HCT116 (cell line): Measurements from ENCODE around the gene DTNBP1. TPM values are rescaled to one million over a fixed set of nuclear protein-coding genes. Genes with fewer than 3 reads are reported as not detected.

Source experiments
- ATAC-seq: fragments of 200-7000 bp; cut with Tn5 transposase; 2 replicates; pipeline ENCODE4 v1.9.1; 2020; ENCODE audit warnings: mild to moderate bottlenecking, moderate library complexity
- BruUV-seq: library from RNA; stranded (reverse); fragments of 400-500 nt; replicated peaks from 2 replicates; lab custom pipeline; 2021; lab: Mats Ljungman, UMichigan
- CTCF ChIA-PET: fragments of 300-600 bp; sonication (Branson Sonifier 250); formaldehyde crosslinking; loops from one replicate; lab custom pipeline; 2021; ENCODE audit warnings: antibody characterized with exemption; lab: Charles Lee
- POLR2A ChIA-PET: fragments of 300-600, 350-600 bp; sonication (Branson Sonifier 250); formaldehyde crosslinking; loops from one replicate; lab custom pipeline; 2021; ENCODE audit warnings: antibody characterized with exemption; lab: Charles Lee
- RAD21 ChIA-PET, 2 experiments: fragments of 300-600 bp; sonication (Branson Sonifier 250); formaldehyde crosslinking; loops; one replicate each; lab custom pipeline; 2023; ENCODE audit warnings: low total read pairs in 2 of 2; ENCODE audit not compliant: uncharacterized antibody in 2 of 2, unreplicated experiment in 2 of 2, low non-redundant PET in 1 of 2; lab: Charles Lee
- DNase-seq: peaks from one replicate; pipeline ENCODE4 v3.0.0-alpha.2; 2010; ENCODE audit warnings: low read depth, low spot score
- H2AFZ ChIP-seq: fragments of 200-600 bp; shearing (Covaris generic), sonication (generic); 2 replicates; pipeline ENCODE4 v1.6.1; 2017; ENCODE audit warnings: low read depth, mixed run types, mixed read lengths, antibody characterized with exemption, low read length; ENCODE audit not compliant: poor library complexity, severe bottlenecking
- H3K27ac ChIP-seq: 2 replicates; pipeline ENCODE4 v1.5.1; 2012; ENCODE audit warnings: low read depth, low read length
- H3K27me3 ChIP-seq: fragments of 200-600 bp; sonication (generic); 2 replicates; pipeline ENCODE4 v1.6.1; 2016; ENCODE audit warnings: mixed run types, low read length, mixed read lengths; ENCODE audit not compliant: insufficient read depth
- H3K36me3 ChIP-seq, 2 experiments: fragments of 200-500 bp in 1 of 2; fragments of 200-600 bp in 1 of 2; sonication (Bioruptor generic) in 1 of 2; sonication (generic) in 1 of 2; 2 replicates each; pipeline versions ENCODE4 v1.5.1 to v1.6.1; 2014 to 2016; ENCODE audit warnings: low read length in 2 of 2, inconsistent platforms in 1 of 2, mixed read lengths in 1 of 2, mixed run types in 1 of 2; ENCODE audit not compliant: insufficient read depth in 2 of 2, control insufficient read depth in 1 of 2
- H3K4me1 ChIP-seq, 2 experiments: fragments of 200-600 bp in 1 of 2; sonication (generic) in 1 of 2; 2 replicates each; pipeline versions ENCODE4 v1.5.1 to v1.6.1; 2012 to 2017; ENCODE audit warnings: low read length in 2 of 2, inconsistent platforms in 1 of 2, mild to moderate bottlenecking in 1 of 2, mixed read lengths in 1 of 2, mixed run types in 1 of 2, moderate library complexity in 1 of 2; ENCODE audit not compliant: insufficient read depth in 2 of 2, control insufficient read depth in 1 of 2
- H3K4me2 ChIP-seq: fragments of 200-600 bp; sonication (generic); 2 replicates; pipeline ENCODE4 v1.6.1; 2017; ENCODE audit warnings: mixed run types, low read length, mixed read lengths
- H3K4me3 ChIP-seq, 2 experiments: fragments of 200-600 bp in 1 of 2; sonication (generic) in 1 of 2; replicated peaks in 1 of 2; 2 replicates each; pipeline ENCODE4 v1.5.1; 2011 to 2016; ENCODE audit warnings: low read length in 2 of 2, control low read depth in 1 of 2, low read depth in 1 of 2, mild to moderate bottlenecking in 1 of 2, mixed read lengths in 1 of 2, mixed run types in 1 of 2
- H3K79me2 ChIP-seq: fragments of 200-600 bp; sonication (generic); 2 replicates; pipeline ENCODE4 v1.6.1; 2017; ENCODE audit warnings: mild to moderate bottlenecking, mixed run types, low read length, moderate library complexity, mixed read lengths; ENCODE audit not compliant: insufficient read depth
- H3K9ac ChIP-seq: fragments of 200-600 bp; sonication (generic); 2 replicates; pipeline ENCODE4 v1.6.1; 2016; ENCODE audit warnings: low read length, mixed read lengths
- H3K9me2 ChIP-seq: fragments of 200-600 bp; sonication (generic), shearing (Covaris generic); 2 replicates; pipeline ENCODE4 v1.6.1; 2017; ENCODE audit warnings: mixed run types, mild to moderate bottlenecking, moderate library complexity; ENCODE audit not compliant: insufficient read depth
- H3K9me3 ChIP-seq, 2 experiments: fragments of 200-500 bp in 1 of 2; fragments of 200-600 bp in 1 of 2; sonication (Bioruptor generic) in 1 of 2; sonication (generic) in 1 of 2; 2 replicates each; pipeline ENCODE4 v1.6.1; 2014 to 2017; ENCODE audit warnings: low read length in 2 of 2, mixed read lengths in 2 of 2, inconsistent platforms in 1 of 2, low read depth in 1 of 2, mild to moderate bottlenecking in 1 of 2, mixed run types in 1 of 2, moderate library complexity in 1 of 2; ENCODE audit not compliant: control insufficient read depth in 1 of 2, insufficient read depth in 1 of 2
- H4K20me1 ChIP-seq: fragments of 200-600 bp; sonication (generic), shearing (Covaris generic); 2 replicates; pipeline ENCODE4 v1.6.1; 2017; ENCODE audit warnings: mixed run types, mild to moderate bottlenecking, moderate library complexity; ENCODE audit not compliant: insufficient read depth
- CEBPB ChIP-seq: IDR thresholded peaks from 2 replicates; pipeline ENCODE4 v1.6.1; 2012; ENCODE audit warnings: low read depth
- EZH2 ChIP-seq: fragments of 200-600 bp; sonication (generic); IDR thresholded peaks from 2 replicates; pipeline ENCODE4 v1.6.1; 2017; ENCODE audit warnings: antibody characterized with exemption, mixed run types
- EZH2phosphoT487 ChIP-seq: fragments of 200-600 bp; IDR thresholded peaks from 2 replicates; pipeline ENCODE4 v1.6.1; 2018; ENCODE audit warnings: antibody characterized with exemption, borderline replicate concordance
- REST ChIP-seq: IDR thresholded peaks from 2 replicates; pipeline ENCODE4 v1.6.1; 2012; ENCODE audit warnings: low read depth
- SIN3A ChIP-seq: IDR thresholded peaks from 2 replicates; pipeline ENCODE4 v1.6.1; 2012; ENCODE audit warnings: low read depth
- ZFX ChIP-seq: fragments of 450-650 bp; IDR thresholded peaks from 2 replicates; pipeline ENCODE4 v1.6.1; 2017
- ZNF274 ChIP-seq: fragments of 200-500 bp; sonication (Bioruptor generic); IDR thresholded peaks from 2 replicates; pipeline ENCODE4 v1.6.1; 2014; ENCODE audit warnings: mild to moderate bottlenecking, low read depth, low read length, inconsistent platforms
- intact Hi-C: fragments of 100-400 bp; cut with micrococcal nuclease; formaldehyde crosslinking; loops from 2 replicates; pipeline ENCODE4 v1.10.0; 2022
- total RNA-seq: library from RNA; stranded (reverse); gene quantifications from one replicate; pipeline ENCODE4 v1.2.1, GENCODE V29; 2021; ENCODE audit not compliant: unreplicated experiment
- TF ChIP-seq, protein P1 (sequence below): IDR thresholded peaks from 2 replicates; pipeline ENCODE4 v1.6.1; 2012
- TF ChIP-seq, protein P2 (sequence below): IDR thresholded peaks from 2 replicates; pipeline ENCODE4 v1.6.1; 2011; ENCODE audit warnings: mild to moderate bottlenecking, low read length, moderate library complexity; ENCODE audit not compliant: insufficient replicate concordance; ENCODE audit errors: extremely low read depth
- TF ChIP-seq, protein P3 (sequence below), 3 experiments: fragments of 200-600 bp in 1 of 3; sonication (generic) in 1 of 3; IDR thresholded peaks in 2 of 3; conservative IDR thresholded peaks in 1 of 3; 2 replicates each; pipeline ENCODE4 v1.5.1; 2012 to 2017; ENCODE audit warnings: low read depth in 2 of 3, low read length in 2 of 3, antibody characterized with exemption in 1 of 3, borderline replicate concordance in 1 of 3, control low read depth in 1 of 3, mild to moderate bottlenecking in 1 of 3, mixed read lengths in 1 of 3, mixed run types in 1 of 3, moderate library complexity in 1 of 3; ENCODE audit not compliant: insufficient read depth in 1 of 3

Gene DTNBP1
- total RNA-seq, 1 experiment from 2014 or later: 16.7 TPM

DNA sequence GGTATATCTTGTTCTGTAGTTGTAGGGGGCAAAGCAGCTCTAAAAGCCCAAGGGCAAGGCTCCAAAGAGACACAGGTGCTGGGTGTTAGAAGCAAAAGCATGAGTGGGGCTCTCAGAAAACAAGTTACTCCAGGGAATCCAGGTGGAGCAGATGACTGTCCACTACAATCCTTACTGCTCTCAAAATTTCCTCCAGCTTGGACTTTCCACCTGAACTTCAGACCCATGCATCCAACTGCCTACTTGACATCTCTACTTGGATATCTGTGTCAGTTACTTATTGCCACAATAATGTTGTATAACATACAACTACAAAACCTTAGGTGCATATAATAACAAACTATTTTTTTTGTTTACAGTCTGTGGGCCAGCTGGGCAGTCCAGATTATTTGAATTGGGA lies 22.8 kb upstream of the DTNBP1 start:
- H3K9me3 ChIP-seq: no peaks in the 10 kb centered on the region; a peak in 1 of 4 replicates
- no peaks in the 10 kb centered on the region for H3K9me2 ChIP-seq
- no peak for ATAC-seq
- H3K79me2 ChIP-seq: no peaks in the 10 kb centered on the region
- H2AFZ ChIP-seq: no peak overlapping the region
- ChIA-PET CTCF (no interaction called here), RAD21 (no interaction called here)
- H3K27me3 ChIP-seq: no peaks in the 10 kb centered on the region
- intact Hi-C loops: no loop called here
- no peak for TF ChIP-seq CEBPB
- TF ChIP-seq EZH2: no peak
- TF ChIP-seq ZFX: no peak
- TF ChIP-seq, protein P1, sequence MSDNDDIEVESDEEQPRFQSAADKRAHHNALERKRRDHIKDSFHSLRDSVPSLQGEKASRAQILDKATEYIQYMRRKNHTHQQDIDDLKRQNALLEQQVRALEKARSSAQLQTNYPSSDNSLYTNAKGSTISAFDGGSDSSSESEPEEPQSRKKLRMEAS: no peak
- TF ChIP-seq, protein P2, sequence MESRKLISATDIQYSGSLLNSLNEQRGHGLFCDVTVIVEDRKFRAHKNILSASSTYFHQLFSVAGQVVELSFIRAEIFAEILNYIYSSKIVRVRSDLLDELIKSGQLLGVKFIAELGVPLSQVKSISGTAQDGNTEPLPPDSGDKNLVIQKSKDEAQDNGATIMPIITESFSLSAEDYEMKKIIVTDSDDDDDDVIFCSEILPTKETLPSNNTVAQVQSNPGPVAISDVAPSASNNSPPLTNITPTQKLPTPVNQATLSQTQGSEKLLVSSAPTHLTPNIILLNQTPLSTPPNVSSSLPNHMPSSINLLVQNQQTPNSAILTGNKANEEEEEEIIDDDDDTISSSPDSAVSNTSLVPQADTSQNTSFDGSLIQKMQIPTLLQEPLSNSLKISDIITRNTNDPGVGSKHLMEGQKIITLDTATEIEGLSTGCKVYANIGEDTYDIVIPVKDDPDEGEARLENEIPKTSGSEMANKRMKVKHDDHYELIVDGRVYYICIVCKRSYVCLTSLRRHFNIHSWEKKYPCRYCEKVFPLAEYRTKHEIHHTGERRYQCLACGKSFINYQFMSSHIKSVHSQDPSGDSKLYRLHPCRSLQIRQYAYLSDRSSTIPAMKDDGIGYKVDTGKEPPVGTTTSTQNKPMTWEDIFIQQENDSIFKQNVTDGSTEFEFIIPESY: no peak
- TF ChIP-seq, all 23 proteins: peak for 0
- H3K4me2 ChIP-seq: no peak overlapping the region
- no TSS peak for BruUV-seq
- DNase-seq: no peak
- POLR2A ChIA-PET: no interaction called here
- H3K9ac ChIP-seq: no peak overlapping the region
- H4K20me1 ChIP-seq: no peaks in the 10 kb centered on the region
- H3K4me3 ChIP-seq: no peak overlapping the region
- no peak overlapping the region for H3K27ac ChIP-seq
- no peaks in the 10 kb centered on the region for H3K4me1 ChIP-seq
- no peaks in the 10 kb centered on the region for H3K36me3 ChIP-seq

DNA sequence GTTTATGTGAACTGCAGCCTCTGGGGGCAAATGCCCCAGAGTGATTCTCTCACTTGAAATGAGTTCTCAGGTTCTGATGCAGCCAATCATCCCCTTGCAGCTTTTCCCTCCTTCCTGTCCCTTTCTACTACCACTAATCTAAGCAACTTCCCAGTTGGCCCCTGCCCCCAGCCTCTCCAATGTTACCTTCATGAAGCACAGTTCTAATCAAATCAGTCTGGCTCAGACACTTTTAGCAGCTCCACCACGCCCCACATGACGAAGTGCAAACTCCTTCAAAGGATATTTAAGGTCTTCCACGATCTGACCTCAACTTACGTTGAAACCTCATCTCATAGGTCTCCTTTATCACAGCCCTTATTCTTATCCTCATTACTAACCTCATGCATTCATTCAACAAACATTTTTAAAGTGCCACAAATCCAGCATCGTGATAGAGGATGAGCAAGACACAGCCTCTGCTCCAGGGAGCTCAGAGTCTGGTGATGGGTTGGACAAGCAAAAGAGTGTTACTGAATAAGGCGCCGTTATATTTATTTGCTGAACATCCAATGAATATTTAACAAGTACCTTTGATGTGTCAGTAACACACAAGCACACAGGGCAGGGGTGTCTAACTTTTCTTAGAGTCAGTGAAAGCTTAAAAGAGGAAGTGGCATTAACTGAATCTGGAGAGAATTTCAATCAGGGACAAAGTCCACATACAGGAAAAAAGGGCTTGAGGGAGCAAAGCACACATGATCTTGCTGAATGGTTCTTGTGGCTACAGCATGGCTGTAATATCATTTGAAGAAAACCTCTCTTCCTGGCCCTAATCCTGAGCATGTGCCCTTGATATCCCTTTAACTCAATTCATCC lies 20.4 kb upstream of the DTNBP1 start:
- ATAC-seq (no peak), DNase-seq (no peak)
- POLR2A ChIA-PET: no interaction called here
- no peak for TF ChIP-seq REST
- TF ChIP-seq, protein P3, sequence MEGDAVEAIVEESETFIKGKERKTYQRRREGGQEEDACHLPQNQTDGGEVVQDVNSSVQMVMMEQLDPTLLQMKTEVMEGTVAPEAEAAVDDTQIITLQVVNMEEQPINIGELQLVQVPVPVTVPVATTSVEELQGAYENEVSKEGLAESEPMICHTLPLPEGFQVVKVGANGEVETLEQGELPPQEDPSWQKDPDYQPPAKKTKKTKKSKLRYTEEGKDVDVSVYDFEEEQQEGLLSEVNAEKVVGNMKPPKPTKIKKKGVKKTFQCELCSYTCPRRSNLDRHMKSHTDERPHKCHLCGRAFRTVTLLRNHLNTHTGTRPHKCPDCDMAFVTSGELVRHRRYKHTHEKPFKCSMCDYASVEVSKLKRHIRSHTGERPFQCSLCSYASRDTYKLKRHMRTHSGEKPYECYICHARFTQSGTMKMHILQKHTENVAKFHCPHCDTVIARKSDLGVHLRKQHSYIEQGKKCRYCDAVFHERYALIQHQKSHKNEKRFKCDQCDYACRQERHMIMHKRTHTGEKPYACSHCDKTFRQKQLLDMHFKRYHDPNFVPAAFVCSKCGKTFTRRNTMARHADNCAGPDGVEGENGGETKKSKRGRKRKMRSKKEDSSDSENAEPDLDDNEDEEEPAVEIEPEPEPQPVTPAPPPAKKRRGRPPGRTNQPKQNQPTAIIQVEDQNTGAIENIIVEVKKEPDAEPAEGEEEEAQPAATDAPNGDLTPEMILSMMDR (IDR thresholded peaks at IDR 0.05 in 2 of 3, conservative IDR thresholded peaks at IDR 0.05 in 1 of 3; ENCODE audit: borderline replicate concordance in 1 of 3, insufficient read depth in 1 of 3, low read depth in 2 of 3, low read length in 2 of 3): no peak
- no peak for TF ChIP-seq EZH2
- TF ChIP-seq SIN3A: no peak
- no peak for TF ChIP-seq EZH2phosphoT487
- TF ChIP-seq ZNF274: no peak

More for the DNA sequence above, 20.4 kb upstream of the DTNBP1 start:
- Histone ChIP-seq H3K27ac (no peak overlapping the region), H3K79me2 (no peaks in the 10 kb centered on the region), H4K20me1 (no peaks in the 10 kb centered on the region), H3K36me3 (no peaks in the 10 kb centered on the region), H3K4me2 (no peak overlapping the region), H3K9me2 (no peaks in the 10 kb centered on the region), H3K4me3 (no peak overlapping the region), H3K27me3 (no peaks in the 10 kb centered on the region), H3K9ac (no peak overlapping the region), H2AFZ (no peak overlapping the region), H3K9me3 (no peaks in the 10 kb centered on the region; a peak in 1 of 4 replicates), H3K4me1 (no peaks in the 10 kb centered on the region)
- intact Hi-C loops: no loop called here
- ChIA-PET RAD21 (no interaction called here), CTCF (no interaction called here)
- BruUV-seq: no TSS peak
